Measurements from ENCODE around the gene CLIC4.
"Not testable (repeated sequence)": the region's sequence is repeated elsewhere in the genome, so short reads cannot be mapped to it uniquely, and the experiment has no call there.

The CLIC4 gene

GRCh38 chr1:24811494-24811893, 66.2 kb downstream of the CLIC4 start:
- DNase-seq (ENCODE audit: low read depth): not testable (repeated sequence)

GRCh38 chr1:24820221-24820620, 75.0 kb downstream of the CLIC4 start:
- not testable (repeated sequence) for DNase-seq (ENCODE audit: low read depth)

GRCh38 chr1:24822887-24823286, 77.6 kb downstream of the CLIC4 start:
- no peak for DNase-seq (ENCODE audit: low read depth)

- DNase-seq (ENCODE audit: low read depth): not testable (repeated sequence)
Observed at GRCh38 chr1:24823486-24823885, 78.2 kb downstream of the CLIC4 start.

GRCh38 chr1:24825174-24825573, 79.9 kb downstream of the CLIC4 start:
- no peak for DNase-seq (ENCODE audit: low read depth)

- DNase-seq (ENCODE audit: low read depth): no peak
Observed at GRCh38 chr1:24826510-24826909, 81.3 kb downstream of the CLIC4 start.

- no peak for DNase-seq (ENCODE audit: low read depth)
Observed at GRCh38 chr1:24827379-24828135, 82.3 kb downstream of the CLIC4 start.

GRCh38 chr1:24828183-24828886, 83.1 kb downstream of the CLIC4 start:
- DNase-seq (ENCODE audit: low read depth): no peak

GRCh38 chr1:24828887-24829192, 83.6 kb downstream of the CLIC4 start:
- no peak for DNase-seq (ENCODE audit: low read depth)

- DNase-seq (ENCODE audit: low read depth): peak; percentile 79
Observed at GRCh38 chr1:24830680-24831272, 85.5 kb downstream of the CLIC4 start.

GRCh38 chr1:24841593-24841992, 96.3 kb downstream of the CLIC4 start:
- no peak for DNase-seq (ENCODE audit: low read depth)

- no peak for DNase-seq (ENCODE audit: low read depth)
Observed at GRCh38 chr1:24846671-24847070, 101.4 kb downstream of the CLIC4 start.

- peak; percentile 90 for DNase-seq (ENCODE audit: low read depth)
Observed at GRCh38 chr1:24847995-24848881, 103.0 kb downstream of the CLIC4 start.

GRCh38 chr1:24849672-24850295, 104.5 kb downstream of the CLIC4 start:
- DNase-seq (ENCODE audit: low read depth): peak; percentile 48

GRCh38 chr1:24850328-24850920, 105.2 kb downstream of the CLIC4 start:
- DNase-seq (ENCODE audit: low read depth): peak; percentile 46

- DNase-seq (ENCODE audit: low read depth): no peak
Observed at GRCh38 chr1:24853649-24854048, 108.4 kb downstream of the CLIC4 start.

- DNase-seq (ENCODE audit: low read depth): no peak
Observed at GRCh38 chr1:24855474-24855873, 110.2 kb downstream of the CLIC4 start.

GRCh38 chr1:24856787-24857506, 111.7 kb downstream of the CLIC4 start:
- DNase-seq (ENCODE audit: low read depth): no peak

- peak; percentile 34 for DNase-seq (ENCODE audit: low read depth)
Observed at GRCh38 chr1:24857507-24858133, 112.4 kb downstream of the CLIC4 start.

- no peak for DNase-seq (ENCODE audit: low read depth)
Observed at GRCh38 chr1:24858277-24858676, 113.0 kb downstream of the CLIC4 start.
